Measurements from ENCODE around the gene CD109. TPM values are rescaled to one million over a fixed set of nuclear protein-coding genes. Genes with fewer than 3 reads are reported as not detected.
A peak's percentile ranks its signal among the peaks of the same experiment; 100 is the strongest.
"Not testable (repeated sequence)": the region's sequence is repeated elsewhere in the genome, so short reads cannot be mapped to it uniquely, and the experiment has no call there.

The CD109 gene
- total RNA-seq, 1 donor from 2014 or later = 14.8 TPM

GRCh38 chr6:73679846-73680245, 16.2 kb upstream of the CD109 start:
- DNase-seq (ENCODE audit: low spot score); ATAC-seq: not testable (repeated sequence)
- intact Hi-C loops (cut with DNase I) = loop anchor here (2.0 to 10.0 kb wide), 2 partner anchors 55 to 77 kb away; no protein-coding TSS in a partner anchor

GRCh38 chr6:73680289-73680918, 15.6 kb upstream of the CD109 start:
- no peak for ATAC-seq
- intact Hi-C loops (cut with DNase I) = no loop called here
- DNase-seq (ENCODE audit: low spot score) = no peak

GRCh38 chr6:73683574-73683973, 12.4 kb upstream of the CD109 start:
- ATAC-seq; DNase-seq (ENCODE audit: low spot score); intact Hi-C loops (cut with DNase I): not testable (repeated sequence)

GRCh38 chr6:73688351-73688750, 7.7 kb upstream of the CD109 start:
- intact Hi-C loops (cut with DNase I) = no loop called here
- ATAC-seq (no peak), DNase-seq (ENCODE audit: low spot score) (no peak)

GRCh38 chr6:73690056-73690455, 5.9 kb upstream of the CD109 start:
- no peak for DNase-seq (ENCODE audit: low spot score)
- no peak for ATAC-seq
- intact Hi-C loops (cut with DNase I) = no loop called here

GRCh38 chr6:73691512-73691911, 4.5 kb upstream of the CD109 start:
- intact Hi-C loops (cut with DNase I) = no loop called here
- ATAC-seq (no peak), DNase-seq (ENCODE audit: low spot score) (no peak)

- intact Hi-C loops (cut with DNase I) = no loop called here
- no peak for DNase-seq (ENCODE audit: low spot score)
- peak; percentile 32 for ATAC-seq
Observed at GRCh38 chr6:73694711-73695411, 1.1 kb upstream of the CD109 start.

- intact Hi-C loops (cut with DNase I) = no loop called here
- ATAC-seq (no peak), DNase-seq (ENCODE audit: low spot score) (no peak)
Observed at GRCh38 chr6:73696966-73697655, 1.1 kb downstream of the CD109 start.

- no peak for ATAC-seq
- intact Hi-C loops (cut with DNase I) = no loop called here
- DNase-seq (ENCODE audit: low spot score) = no peak
Observed at GRCh38 chr6:73699676-73700459, 3.9 kb downstream of the CD109 start.

- DNase-seq (ENCODE audit: low spot score) (no peak), ATAC-seq (no peak)
- intact Hi-C loops (cut with DNase I) = no loop called here
Observed at GRCh38 chr6:73702444-73702843, 6.4 kb downstream of the CD109 start.

GRCh38 chr6:73703466-73703865, 7.5 kb downstream of the CD109 start:
- no peak for ATAC-seq
- no peak for DNase-seq (ENCODE audit: low spot score)
- intact Hi-C loops (cut with DNase I) = no loop called here

- ATAC-seq = peak; percentile 81
- intact Hi-C loops (cut with DNase I) = no loop called here
- no peak for DNase-seq (ENCODE audit: low spot score)
Observed at GRCh38 chr6:73704260-73704659, 8.3 kb downstream of the CD109 start.

- no peak for DNase-seq (ENCODE audit: low spot score)
- no peak for ATAC-seq
- intact Hi-C loops (cut with DNase I) = no loop called here
Observed at GRCh38 chr6:73704798-73705197, 8.8 kb downstream of the CD109 start.

- ATAC-seq = no peak
- intact Hi-C loops (cut with DNase I) = no loop called here
- no peak for DNase-seq (ENCODE audit: low spot score)
Observed at GRCh38 chr6:73706971-73707370, 11.0 kb downstream of the CD109 start.

GRCh38 chr6:73710470-73710869, 14.5 kb downstream of the CD109 start:
- ATAC-seq (no peak), DNase-seq (ENCODE audit: low spot score) (no peak)
- intact Hi-C loops (cut with DNase I) = no loop called here

- DNase-seq (ENCODE audit: low spot score) (no peak), ATAC-seq (no peak)
- intact Hi-C loops (cut with DNase I) = no loop called here
Observed at GRCh38 chr6:73710948-73711347, 14.9 kb downstream of the CD109 start.

- no peak for ATAC-seq
- intact Hi-C loops (cut with DNase I) = no loop called here
- DNase-seq (ENCODE audit: low spot score) = no peak
Observed at GRCh38 chr6:73712535-73713173, 16.7 kb downstream of the CD109 start.

- intact Hi-C loops (cut with DNase I) = no loop called here
- no peak for ATAC-seq
- DNase-seq (ENCODE audit: low spot score) = no peak
Observed at GRCh38 chr6:73713426-73714147, 17.6 kb downstream of the CD109 start.

Data from sciatic nerve (tissue), 2 donors.